H1 (cell line): ENCODE measurements around the gene COX5B. TPM values are rescaled to one million over a fixed set of nuclear protein-coding genes. Genes with fewer than 3 reads are reported as not detected.
"Not testable (repeated sequence)": the region's sequence is repeated elsewhere in the genome, so short reads cannot be mapped to it uniquely, and the experiment has no call there.

Experiments
- CTCF ChIA-PET: fragments of 300-600 bp; sonication (Branson Sonifier 250); formaldehyde crosslinking; loops from one replicate; lab custom pipeline; 2021; ENCODE audit not compliant: partially characterized antibody; lab: Charles Lee
- POLR2A ChIA-PET: fragments of 300-600 bp; sonication (Branson Sonifier 250); formaldehyde crosslinking; loops from one replicate; lab custom pipeline; 2021; ENCODE audit warnings: inconsistent platforms; ENCODE audit not compliant: partially characterized antibody; lab: Charles Lee
- DNase-seq, 2 experiments: peaks; one replicate each; pipeline versions ENCODE4 v3.0.0 to v3.0.0-alpha.2; 2010 to 2022; ENCODE audit warnings: low spot score in 2 of 2, low read depth in 1 of 2, mixed read lengths in 1 of 2
- FAIRE-seq: peaks from 2 replicates; lab custom pipeline; 2011; peaks lifted over from hg19 to GRCh38; lab: Jason Lieb, UNC
- H2AFZ ChIP-seq: 2 replicates; pipeline ENCODE4 v1.8.1; 2012; ENCODE audit warnings: low read length, inconsistent platforms
- H2AK5ac ChIP-seq: 2 replicates; pipeline ENCODE4 v1.6.1; 2013; ENCODE audit warnings: low read depth, low read length
- H2BK120ac ChIP-seq: replicated peaks from 2 replicates; pipeline ENCODE3; 2013; ENCODE audit warnings: low read depth, low read length, inconsistent platforms
- H2BK12ac ChIP-seq: 2 replicates; pipeline ENCODE4 v1.6.1; 2013; ENCODE audit warnings: low read depth, low read length
- H2BK15ac ChIP-seq: 2 replicates; pipeline ENCODE4 v1.6.1; 2013; ENCODE audit warnings: low read length
- H2BK20ac ChIP-seq: 2 replicates; pipeline ENCODE4 v1.6.1; 2013; ENCODE audit warnings: low read length
- H2BK5ac ChIP-seq: 2 replicates; pipeline ENCODE4 v1.6.1; 2013; ENCODE audit warnings: low read depth, low read length
- H3K14ac ChIP-seq: 2 replicates; pipeline ENCODE4 v1.6.1; 2013; ENCODE audit warnings: inconsistent platforms; ENCODE audit not compliant: insufficient read length
- H3K18ac ChIP-seq: 2 replicates; pipeline ENCODE4 v1.6.1; 2013; ENCODE audit warnings: low read length; ENCODE audit errors: extremely low read depth
- H3K23ac ChIP-seq: 2 replicates; pipeline ENCODE4 v1.6.1; 2013; ENCODE audit warnings: inconsistent platforms; ENCODE audit not compliant: insufficient read length
- H3K23me2 ChIP-seq: 2 replicates; pipeline ENCODE4 v1.6.1; 2013; ENCODE audit warnings: low read depth, low read length
- H3K27ac ChIP-seq: 2 replicates; pipeline ENCODE4 v1.6.1; 2011; ENCODE audit warnings: low read depth, low read length, inconsistent platforms
- H3K27me3 ChIP-seq, 4 experiments: replicated peaks in 1 of 4; 1 replicate in 1 of 4; 2 replicates in 3 of 4; pipeline versions ENCODE4 v1.6.1 to v1.8.1; 2011 to 2013; ENCODE audit warnings: low read length in 3 of 4, mild to moderate bottlenecking in 3 of 4, inconsistent platforms in 2 of 4, mixed read lengths in 2 of 4, moderate library complexity in 1 of 4; ENCODE audit not compliant: control insufficient read depth in 3 of 4, insufficient read depth in 3 of 4; ENCODE audit errors: extremely low read depth in 1 of 4
- H3K36me3 ChIP-seq, 4 experiments: 2 replicates each; pipeline versions ENCODE4 v1.6.1 to v1.8.1; 2011 to 2013; ENCODE audit warnings: mild to moderate bottlenecking in 4 of 4, low read length in 3 of 4, moderate library complexity in 2 of 4, control low read depth in 1 of 4, inconsistent platforms in 1 of 4; ENCODE audit not compliant: insufficient read depth in 4 of 4, control insufficient read depth in 2 of 4
- H3K4ac ChIP-seq: replicated peaks from 2 replicates; pipeline ENCODE3; 2013; ENCODE audit warnings: low read length, low read depth, mixed read lengths, inconsistent platforms; ENCODE audit not compliant: insufficient read length
- H3K4me1 ChIP-seq, 4 experiments: replicated peaks in 1 of 4; 1 replicate in 1 of 4; 2 replicates in 3 of 4; pipeline versions ENCODE4 v1.6.1 to v1.8.1; 2011 to 2013; ENCODE audit warnings: low read length in 3 of 4, inconsistent platforms in 2 of 4, mixed read lengths in 1 of 4; ENCODE audit not compliant: insufficient read depth in 4 of 4, control insufficient read depth in 3 of 4
- H3K4me2 ChIP-seq, 2 experiments: 2 replicates each; pipeline versions ENCODE4 v1.6.1 to v1.8.1; 2011 to 2013; ENCODE audit warnings: low read depth in 2 of 2, low read length in 2 of 2, control low read depth in 1 of 2, inconsistent platforms in 1 of 2, mild to moderate bottlenecking in 1 of 2; ENCODE audit not compliant: insufficient read depth in 1 of 2
- H3K4me3 ChIP-seq, 4 experiments: fragments of 200-600, 300-600 bp in 1 of 4; sonication (generic), shearing (Covaris generic), sonication (Bioruptor Twin) in 1 of 4; 2 replicates each; pipeline versions ENCODE4 v1.5.1 to v1.8.1; 2011 to 2016; ENCODE audit warnings: low read length in 4 of 4, low read depth in 3 of 4, control low read depth in 2 of 4, inconsistent platforms in 2 of 4, mild to moderate bottlenecking in 2 of 4, mixed read lengths in 1 of 4, moderate library complexity in 1 of 4; ENCODE audit not compliant: insufficient read depth in 2 of 4; ENCODE audit errors: extremely low read depth in 1 of 4
- H3K56ac ChIP-seq: replicated peaks from 2 replicates; pipeline ENCODE3; 2013; ENCODE audit warnings: low read depth, mild to moderate bottlenecking, mixed read lengths, low read length, inconsistent platforms; ENCODE audit not compliant: insufficient read length
- H3K79me1 ChIP-seq: 2 replicates; pipeline ENCODE4 v1.6.1; 2013; ENCODE audit warnings: low read depth, low read length, control low read depth
- H3K79me2 ChIP-seq, 2 experiments: 2 replicates each; pipeline versions ENCODE4 v1.6.1 to v1.8.1; 2012 to 2013; ENCODE audit warnings: low read length in 2 of 2, mild to moderate bottlenecking in 2 of 2, inconsistent platforms in 1 of 2; ENCODE audit not compliant: insufficient read depth in 2 of 2, control insufficient read depth in 1 of 2
- H3K9ac ChIP-seq, 4 experiments: replicated peaks in 1 of 4; 1 replicate in 1 of 4; 2 replicates in 3 of 4; pipeline versions ENCODE4 v1.6.1 to v1.8.1; 2011 to 2013; ENCODE audit warnings: low read depth in 3 of 4, low read length in 3 of 4, control low read depth in 2 of 4, mild to moderate bottlenecking in 2 of 4, moderate library complexity in 2 of 4, inconsistent platforms in 1 of 4; ENCODE audit errors: extremely low read depth in 1 of 4
- H3K9me3 ChIP-seq, 2 experiments: 2 replicates each; pipeline versions ENCODE4 v1.6.1 to v1.8.1; 2012 to 2013; ENCODE audit warnings: mild to moderate bottlenecking in 2 of 2, moderate library complexity in 2 of 2, control low read depth in 1 of 2, inconsistent platforms in 1 of 2, low read depth in 1 of 2, low read length in 1 of 2, mixed read lengths in 1 of 2; ENCODE audit not compliant: insufficient read depth in 2 of 2
- H4K20me1 ChIP-seq, 2 experiments: replicated peaks in 1 of 2; 2 replicates each; pipeline versions ENCODE3 to v1.8.1; 2011 to 2013; ENCODE audit warnings: inconsistent platforms in 2 of 2, low read length in 2 of 2, mild to moderate bottlenecking in 1 of 2; ENCODE audit not compliant: insufficient read depth in 2 of 2, control insufficient read depth in 1 of 2
- H4K5ac ChIP-seq: 2 replicates; pipeline ENCODE4 v1.6.1; 2013; ENCODE audit warnings: low read length, low read depth, mixed read lengths, inconsistent platforms; ENCODE audit not compliant: insufficient read length
- H4K8ac ChIP-seq: 2 replicates; pipeline ENCODE4 v1.8.0; 2013; ENCODE audit warnings: mild to moderate bottlenecking, moderate library complexity, low read length, inconsistent platforms; ENCODE audit not compliant: insufficient read depth; ENCODE audit errors: extremely low read depth
- H4K91ac ChIP-seq: replicated peaks from 2 replicates; pipeline ENCODE3; 2013; ENCODE audit warnings: low read length, mixed read lengths, inconsistent platforms; ENCODE audit not compliant: insufficient read length
- WGBS, 2 experiments: shearing (Covaris generic) in 1 of 2; methylation state at CpG; one replicate each; pipeline versions ENCODE4 v1.1.6 to v1.1.7; 2013 to 2015; ENCODE audit warnings: low lambda C conversion rate in 2 of 2, mixed read lengths in 2 of 2, inconsistent platforms in 1 of 2, low coverage in 1 of 2, missing lambda C conversion rate in 1 of 2; ENCODE audit not compliant: insufficient replicate concordance in 2 of 2, insufficient coverage in 1 of 2, insufficient read length in 1 of 2; ENCODE audit errors: extremely low coverage in 1 of 2, missing lambda C conversion rate in 1 of 2; 5-methylcytosine and 5-hydroxymethylcytosine counted together
- polyA plus RNA-seq, 7 experiments: library from polyadenylated mRNA; depleted of rRNA in 3 of 7; stranded (reverse) in 5 of 7; unstranded in 2 of 7; fragments of >200 nt in 5 of 7; fragments of 200-250 nt in 2 of 7; gene quantifications; 1 replicate in 5 of 7; 2 replicates in 1 of 7; 4 replicates in 1 of 7; pipeline versions ENCODE4 v1.2.1 to v1.2.3, GENCODE V29; 2011 to 2013; ENCODE audit warnings: missing spikeins in 2 of 7, mixed read lengths in 2 of 7
- total RNA-seq: library from RNA; stranded (reverse); fragmentation: NEBNext Ultra II Directional; extraction: Animal tissue kit (Norgen Biotek cat#: 25700); gene quantifications from 2 replicates; pipeline ENCODE4 v1.2.1, GENCODE V29; 2021

COX5B gene
- total and polyA plus RNA-seq, 2 of the 8 experiments (the other 6 are each of a cell fraction or from before 2014, with no cell fraction given): 233 to 468 TPM

DNA sequence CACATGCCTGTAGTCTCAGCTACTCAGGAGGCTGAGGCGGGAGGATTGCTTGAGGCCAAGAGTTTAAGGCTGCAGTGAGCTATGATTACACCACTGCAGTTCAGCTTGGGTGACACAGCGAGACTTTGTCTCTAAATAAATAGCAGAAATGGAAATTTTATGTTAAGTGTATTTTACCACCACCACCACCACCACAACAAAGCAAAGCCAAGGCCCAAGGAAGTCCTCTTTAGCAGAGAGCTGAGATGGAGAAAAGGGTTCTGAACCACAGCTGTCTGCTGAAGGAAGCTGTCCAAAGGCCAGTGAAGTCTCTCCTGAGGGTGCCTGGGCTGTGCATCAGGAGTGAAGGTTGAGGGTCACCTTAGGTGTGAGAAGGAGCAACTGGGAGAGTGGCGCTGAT, 41.4 kb downstream of the COX5B start:
- CTCF ChIA-PET: interaction anchor here (1.0 to 1.9 kb wide), 5 partner anchors 10 to 23 kb away, joined by 3 to 7 read pairs (median 6); partner anchors contain the start of gene ACTR1B
- not testable (repeated sequence) for H3K9ac ChIP-seq, H3K9me3 ChIP-seq, H3K4ac ChIP-seq, H3K23me2 ChIP-seq, H4K5ac ChIP-seq, H4K91ac ChIP-seq, FAIRE-seq, H3K56ac ChIP-seq, H4K20me1 ChIP-seq, H2BK20ac ChIP-seq, H3K18ac ChIP-seq, H4K8ac ChIP-seq, DNase-seq, H3K23ac ChIP-seq, H3K36me3 ChIP-seq, H2AK5ac ChIP-seq, H3K79me1 ChIP-seq, H3K4me3 ChIP-seq, H2BK120ac ChIP-seq, H3K4me1 ChIP-seq, H3K79me2 ChIP-seq, H2AFZ ChIP-seq, H2BK12ac ChIP-seq, H3K27me3 ChIP-seq, H3K4me2 ChIP-seq, H2BK15ac ChIP-seq, H3K27ac ChIP-seq, H3K14ac ChIP-seq, H2BK5ac ChIP-seq
- POLR2A ChIA-PET: interaction anchor here (1.6 kb wide), 1 partner anchor 24 kb away, joined by 4 read pairs; the partner anchor contains the start of gene ACTR1B
- WGBS, 2 experiments: 100% methylated on average over 2 of the region's 3 CpGs; no CpG with 5 or more reads in 1 of the 2 experiments
